Endometrial microvascular endothelial cells (primary cell): ENCODE data around the gene BRDT. TPM values are rescaled to one million over a fixed set of nuclear protein-coding genes. Genes with fewer than 3 reads are reported as not detected.

Experiments used
- in situ Hi-C: cut with HindIII; loops from 2 replicates; pipeline ENCODE4 v1.10.0; 2017; ENCODE audit warnings: low sequenced_read_pairs, low pct_unique_long_range_greater_than_20kb; ENCODE audit errors: inconsistent ontology term
- total RNA-seq: library from RNA; depleted of rRNA; stranded (reverse); fragments of >200 nt; gene quantifications from one replicate; pipeline ENCODE4 v1.2.3, GENCODE V29; 2015; ENCODE audit errors: inconsistent ontology term

The BRDT gene
- not detected for total RNA-seq

DNA sequence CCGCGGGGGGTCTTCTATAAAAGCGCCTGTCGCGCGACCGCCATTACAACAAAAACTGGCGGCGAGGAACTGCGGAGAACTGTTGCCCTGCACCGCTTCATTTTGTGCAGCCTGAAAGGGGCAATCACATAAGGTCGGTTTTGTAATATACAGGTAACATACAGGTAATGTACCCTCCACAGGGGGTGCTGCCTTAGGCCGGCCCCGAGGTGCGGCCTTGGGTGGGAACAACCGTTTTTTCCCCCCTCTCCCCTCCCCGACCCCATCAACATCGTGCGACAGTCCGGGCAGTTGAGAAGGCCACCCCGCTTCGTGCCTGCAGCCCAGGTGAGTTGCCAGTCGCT lies at the start of gene BRDT:
Gene BRDT (plus strand): TSS at position 46 of the 344 bp plus-strand sequence. CDS start 13,354 bp downstream, outside the sequence.
- in situ Hi-C loops: no loop called here

DNA sequence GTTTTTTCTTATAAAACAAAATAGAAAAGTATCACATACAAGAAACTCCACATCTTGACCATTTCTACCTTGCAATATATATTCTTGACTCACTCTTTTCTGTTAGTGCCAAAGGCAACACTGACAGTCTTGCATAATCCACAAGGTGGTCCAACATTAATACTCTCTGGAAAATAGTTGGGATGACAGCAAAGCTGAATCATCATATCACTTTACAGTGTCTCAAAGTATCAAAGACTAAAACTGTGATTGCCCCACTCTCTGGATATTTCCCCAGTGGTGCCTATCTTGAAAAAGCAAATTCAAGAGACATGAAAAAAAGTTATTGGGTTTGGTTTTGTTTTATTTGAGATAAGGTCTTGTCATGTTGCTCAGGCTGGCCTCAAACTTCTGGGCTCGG lies 48.6 kb upstream of the BRDT start:
- in situ Hi-C loops: no loop called here

DNA sequence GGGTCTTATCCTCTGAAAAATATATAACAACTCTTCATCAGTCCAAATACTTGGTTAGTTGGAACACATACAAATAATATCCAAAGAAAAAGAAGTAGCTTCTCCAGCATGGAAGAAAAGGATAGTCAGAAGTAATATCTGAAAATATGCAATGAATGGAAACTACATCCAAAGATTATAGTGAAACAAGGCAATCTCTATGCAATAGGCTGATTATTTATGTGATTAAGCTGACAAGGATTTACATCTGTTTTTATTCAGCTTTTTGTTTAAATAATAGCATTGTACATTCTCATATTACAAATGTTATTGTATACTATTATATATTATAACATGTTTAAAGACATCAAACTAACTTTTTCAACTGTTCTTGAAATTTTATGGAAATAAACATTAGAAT lies 48.0 kb upstream of the BRDT start:
- in situ Hi-C loops: no loop called here

DNA sequence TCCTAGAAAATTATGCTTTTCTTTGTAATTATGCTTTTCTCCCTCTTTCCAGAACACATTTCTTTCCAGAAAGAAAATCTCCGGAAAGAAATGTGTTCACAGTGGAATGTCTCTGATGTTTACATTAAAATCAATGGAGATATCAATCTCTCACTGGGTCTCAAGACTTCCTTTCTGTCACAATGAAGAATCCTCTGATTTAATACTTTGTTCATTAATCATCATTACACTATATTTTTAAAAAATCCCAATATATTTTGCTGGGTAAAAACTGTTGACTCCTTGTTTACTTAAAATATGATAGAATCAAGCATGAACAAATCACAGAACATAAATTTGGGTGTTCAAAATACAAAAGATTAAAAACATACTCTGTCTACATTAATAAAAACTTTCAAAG lies 36.9 kb upstream of the BRDT start:
- in situ Hi-C loops: no loop called here

DNA sequence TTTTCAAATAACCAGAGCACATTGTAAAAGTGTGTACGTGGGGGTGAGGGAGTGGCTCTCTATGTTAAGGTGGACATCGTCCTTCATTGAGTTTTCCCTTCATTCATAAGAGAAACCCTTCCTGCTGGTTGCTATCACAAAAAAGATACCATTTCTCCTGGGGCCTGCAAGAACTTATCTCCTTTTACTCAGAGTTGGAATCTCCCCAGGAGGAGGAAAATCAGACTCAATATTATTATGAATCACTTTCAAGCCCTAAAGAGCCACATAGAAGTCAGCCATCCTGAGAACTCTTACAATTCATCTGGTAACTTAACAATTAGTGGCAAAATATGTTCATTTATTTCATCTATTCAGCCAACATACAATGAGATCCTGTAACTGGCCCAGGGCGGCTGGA lies 36.2 kb upstream of the BRDT start:
- in situ Hi-C loops: no loop called here

DNA sequence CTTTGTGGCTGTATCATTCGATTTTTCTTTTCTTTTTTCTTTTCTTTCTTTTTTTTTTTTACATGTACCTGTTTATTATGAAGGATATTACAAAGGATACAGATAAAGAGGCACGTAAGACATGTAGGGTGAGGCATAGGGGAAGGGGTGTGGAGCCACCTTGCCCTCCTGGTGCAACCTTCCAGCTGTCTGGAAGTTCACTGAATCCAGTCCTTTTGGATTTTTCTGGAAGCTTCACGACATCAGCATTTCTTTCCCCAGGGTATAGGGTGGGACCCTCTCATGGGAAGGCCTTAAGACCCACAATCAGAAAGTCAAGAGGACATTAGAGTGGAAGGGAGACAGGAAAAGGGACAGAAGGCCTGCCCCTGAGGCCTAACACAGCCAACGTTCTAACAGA lies 33.2 kb upstream of the BRDT start:
- in situ Hi-C loops: no loop called here

DNA sequence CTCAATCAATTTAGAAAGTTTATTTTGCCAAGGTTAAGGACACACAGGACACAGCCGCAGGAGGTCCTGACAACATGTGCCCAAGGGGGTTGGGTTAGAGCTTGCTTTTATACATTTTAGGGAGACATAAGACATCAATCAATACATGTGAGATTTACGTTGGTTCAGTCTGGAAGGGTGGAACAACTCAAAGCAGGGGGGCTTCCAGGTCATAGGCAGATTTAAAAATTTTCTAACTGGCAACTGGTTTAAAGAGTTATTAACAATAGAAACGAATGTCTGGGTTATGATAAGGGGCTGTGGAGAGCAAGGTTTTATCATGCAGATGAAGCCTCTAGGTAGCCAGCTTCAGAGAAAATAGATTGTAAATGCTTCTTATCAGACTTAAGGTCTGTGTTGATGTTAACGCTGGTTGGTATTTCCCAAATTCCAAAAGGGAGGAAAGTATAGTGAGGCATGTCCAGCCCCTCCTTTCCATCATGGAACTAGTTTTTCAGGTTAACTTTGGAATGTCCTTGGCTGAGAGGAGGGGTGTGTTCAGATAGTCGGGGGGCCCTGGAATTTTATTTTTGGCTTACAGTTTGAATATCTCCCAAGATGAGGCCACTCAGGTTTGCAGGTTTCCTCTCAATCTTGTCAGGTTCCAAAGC lies 32.3 kb upstream of the BRDT start:
- in situ Hi-C loops: no loop called here

DNA sequence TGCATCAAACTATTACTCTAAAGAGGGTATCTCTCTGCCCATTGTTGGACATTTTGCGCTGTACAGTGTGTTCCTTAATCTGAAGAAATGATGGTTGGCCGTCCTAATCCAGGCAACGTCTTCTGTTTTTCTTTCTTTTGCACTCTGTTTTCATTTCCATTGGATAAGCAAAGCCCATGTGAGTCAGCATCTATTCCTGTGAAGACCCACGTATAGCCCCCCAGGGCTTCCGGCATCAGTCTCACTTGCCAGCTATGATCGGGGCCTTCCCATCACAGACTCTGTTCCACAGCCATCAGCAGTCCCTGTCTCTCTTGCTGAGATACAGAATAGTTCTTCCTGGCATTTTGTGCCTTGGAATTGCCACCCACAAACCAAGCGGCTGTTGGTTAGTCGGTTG lies 29.2 kb upstream of the BRDT start:
- in situ Hi-C loops: no loop called here

DNA sequence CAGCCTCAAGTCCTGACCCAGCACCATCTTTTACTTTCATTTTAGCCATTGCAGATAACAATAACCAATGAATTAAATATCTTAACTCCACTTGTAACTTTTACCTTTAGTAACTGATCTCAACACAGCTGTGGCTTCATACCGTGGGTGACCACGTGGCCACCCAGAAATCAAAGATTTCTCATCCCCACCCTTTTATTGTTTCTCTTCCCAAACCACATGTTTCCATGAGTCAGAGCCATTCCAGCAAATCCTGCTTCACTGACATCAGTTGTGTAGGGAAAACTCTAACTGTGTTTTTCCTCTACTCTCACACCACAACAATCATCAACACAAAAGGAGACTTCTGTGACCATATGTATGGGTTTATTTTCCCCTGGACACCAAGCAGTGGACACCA lies 25.1 kb upstream of the BRDT start:
- in situ Hi-C loops: no loop called here

DNA sequence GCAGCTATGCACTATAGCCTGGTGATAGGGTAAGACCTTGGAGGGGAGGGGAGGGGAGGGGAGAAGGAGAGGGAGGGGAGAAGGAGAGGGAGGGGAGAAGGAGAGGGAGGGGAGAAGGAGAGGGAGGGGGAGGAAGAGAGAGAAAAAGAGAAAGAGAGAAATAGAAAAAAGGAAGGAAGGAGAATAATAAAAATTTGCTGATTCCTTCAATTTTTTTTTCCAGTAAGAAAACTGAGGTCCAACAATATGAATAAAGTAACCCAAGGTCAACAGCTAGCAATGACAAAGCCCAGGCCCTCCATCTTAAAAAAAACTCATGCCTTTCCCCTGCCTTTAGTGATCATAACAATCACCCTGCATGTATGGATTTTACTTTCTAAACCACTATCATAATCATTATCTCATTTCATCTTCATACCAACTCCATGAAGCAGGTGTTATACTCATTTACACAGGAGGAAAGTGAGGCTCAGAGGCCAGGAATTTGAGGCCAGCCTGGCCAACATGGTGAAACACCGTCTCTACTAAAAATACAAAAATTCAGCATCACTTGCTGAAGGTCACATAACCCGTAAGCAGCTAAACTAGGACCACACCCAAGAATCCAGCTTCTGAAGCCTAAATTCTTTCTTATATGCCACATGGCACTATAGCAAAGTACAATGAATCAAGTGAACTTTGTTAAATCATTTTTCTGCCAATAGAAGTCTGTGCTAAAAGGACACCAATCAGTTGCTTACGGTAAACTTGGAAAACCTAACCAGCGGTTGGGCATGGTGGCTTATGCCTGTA lies 23.4 kb upstream of the BRDT start:
- in situ Hi-C loops: no loop called here

DNA sequence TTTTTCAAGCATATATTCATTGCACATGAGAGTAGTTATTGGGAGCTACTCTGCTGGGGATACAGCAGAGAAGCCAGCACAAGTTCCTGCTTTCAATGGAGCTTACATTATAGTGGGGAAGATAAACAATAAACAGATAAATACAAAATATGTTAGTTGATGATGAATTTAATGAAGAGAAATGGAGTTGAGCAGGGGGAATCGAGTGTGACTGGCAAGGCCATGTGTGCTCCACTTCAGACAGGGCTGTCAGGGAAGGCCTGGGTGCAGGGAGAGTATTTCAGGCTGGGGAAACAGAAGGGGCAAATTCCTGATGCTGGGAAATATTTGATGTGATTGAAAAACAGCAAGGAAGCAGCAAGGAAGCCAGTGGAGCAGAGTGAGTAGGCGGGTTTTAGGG lies 21.2 kb upstream of the BRDT start:
- in situ Hi-C loops: no loop called here

DNA sequence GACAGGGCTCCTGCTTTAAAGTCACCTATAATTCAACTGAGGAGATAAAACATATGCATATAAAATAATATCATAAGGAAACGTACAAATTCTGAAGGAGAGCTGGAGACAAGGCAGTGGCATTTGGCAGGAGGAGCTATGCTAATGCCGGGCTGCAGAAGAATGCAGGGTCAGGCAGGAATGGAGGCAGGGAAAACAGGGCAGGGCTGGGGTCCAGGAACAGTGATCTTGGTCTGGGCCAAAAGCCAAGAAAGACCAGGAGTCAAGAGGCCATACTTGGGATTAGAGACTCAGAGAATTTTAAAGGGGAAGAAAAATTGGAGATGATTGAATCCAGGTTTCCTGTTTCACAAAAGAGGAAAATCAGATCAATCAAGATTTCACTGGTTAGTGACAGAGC lies 20.0 kb upstream of the BRDT start:
- in situ Hi-C loops: no loop called here

DNA sequence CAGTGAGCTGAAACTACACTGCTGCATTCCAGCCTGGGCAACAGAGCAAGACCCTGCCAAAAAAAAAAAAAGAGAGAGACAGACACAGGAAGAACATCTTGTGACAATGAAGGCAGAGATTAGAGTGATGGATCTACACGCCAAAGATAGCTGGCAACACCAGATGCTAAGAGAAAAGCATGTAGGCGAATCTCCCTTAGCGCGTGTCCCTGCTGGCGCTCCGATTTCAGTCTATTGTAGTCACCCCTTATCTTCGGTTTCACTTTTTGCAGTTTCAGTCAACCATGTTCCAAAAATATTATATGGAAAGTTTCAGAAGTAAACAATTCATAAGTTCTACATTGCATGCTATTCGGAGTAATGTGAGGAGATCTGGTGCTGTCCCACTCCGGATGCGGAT lies 11.6 kb upstream of the BRDT start:
- in situ Hi-C loops: no loop called here

DNA sequence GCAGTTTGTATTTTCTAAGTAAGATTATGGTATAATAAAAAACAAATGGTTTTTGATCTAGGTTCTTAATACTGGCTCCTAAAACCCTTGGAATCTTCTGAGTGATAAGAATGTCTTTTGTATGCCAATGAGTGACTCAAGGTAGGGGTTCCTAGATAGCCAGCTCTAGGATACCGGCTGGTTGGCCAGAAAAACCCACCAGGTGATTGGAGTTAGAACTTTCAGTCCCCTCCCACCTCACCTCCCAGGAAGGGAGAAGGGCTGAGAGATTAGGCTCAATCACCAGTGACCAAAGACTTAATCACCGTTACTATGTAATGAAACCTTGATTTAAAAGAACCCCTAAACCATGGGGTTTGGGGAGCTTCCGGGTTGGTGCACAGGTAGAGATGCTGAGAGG lies 8.7 kb upstream of the BRDT start:
- in situ Hi-C loops: no loop called here

DNA sequence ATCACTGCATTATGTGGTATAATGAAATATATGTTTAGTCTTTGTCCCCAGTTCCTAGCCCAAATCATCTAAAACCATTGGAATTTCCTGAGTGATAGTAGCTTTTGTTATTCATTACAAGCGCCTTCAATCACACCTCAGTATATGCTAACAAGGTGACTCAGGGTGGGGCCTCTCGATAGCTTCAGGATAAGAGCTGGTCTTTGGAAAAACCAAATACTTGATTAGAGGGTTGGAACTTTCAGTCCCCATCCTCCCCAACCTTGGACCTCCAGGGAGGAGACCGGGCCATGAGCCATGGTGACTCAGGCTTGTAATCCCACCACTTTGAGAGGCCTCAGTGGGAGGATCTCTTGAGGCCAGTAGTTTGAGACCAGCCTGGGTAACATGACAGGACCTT lies 5.1 kb upstream of the BRDT start:
- in situ Hi-C loops: no loop called here

DNA sequence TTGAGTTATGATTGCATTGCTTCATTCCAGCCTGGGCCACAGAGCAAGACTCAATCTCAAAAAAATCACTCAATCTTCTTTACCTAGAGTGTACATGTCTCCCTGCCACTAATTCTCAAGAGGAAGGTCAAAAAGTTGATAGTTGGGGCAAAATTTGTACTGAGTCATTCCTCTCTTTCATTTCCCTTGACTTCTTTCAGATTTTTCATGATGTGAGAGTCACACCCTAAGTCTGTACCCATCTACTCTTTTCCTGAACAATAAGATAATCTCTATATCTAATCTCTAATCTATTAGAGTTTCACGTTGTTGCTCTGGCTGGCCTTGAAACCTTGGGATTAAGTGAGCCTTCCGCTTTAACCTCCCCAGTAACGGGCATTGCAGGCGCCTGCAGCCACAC lies 1.1 kb upstream of the BRDT start:
- in situ Hi-C loops: no loop called here

DNA sequence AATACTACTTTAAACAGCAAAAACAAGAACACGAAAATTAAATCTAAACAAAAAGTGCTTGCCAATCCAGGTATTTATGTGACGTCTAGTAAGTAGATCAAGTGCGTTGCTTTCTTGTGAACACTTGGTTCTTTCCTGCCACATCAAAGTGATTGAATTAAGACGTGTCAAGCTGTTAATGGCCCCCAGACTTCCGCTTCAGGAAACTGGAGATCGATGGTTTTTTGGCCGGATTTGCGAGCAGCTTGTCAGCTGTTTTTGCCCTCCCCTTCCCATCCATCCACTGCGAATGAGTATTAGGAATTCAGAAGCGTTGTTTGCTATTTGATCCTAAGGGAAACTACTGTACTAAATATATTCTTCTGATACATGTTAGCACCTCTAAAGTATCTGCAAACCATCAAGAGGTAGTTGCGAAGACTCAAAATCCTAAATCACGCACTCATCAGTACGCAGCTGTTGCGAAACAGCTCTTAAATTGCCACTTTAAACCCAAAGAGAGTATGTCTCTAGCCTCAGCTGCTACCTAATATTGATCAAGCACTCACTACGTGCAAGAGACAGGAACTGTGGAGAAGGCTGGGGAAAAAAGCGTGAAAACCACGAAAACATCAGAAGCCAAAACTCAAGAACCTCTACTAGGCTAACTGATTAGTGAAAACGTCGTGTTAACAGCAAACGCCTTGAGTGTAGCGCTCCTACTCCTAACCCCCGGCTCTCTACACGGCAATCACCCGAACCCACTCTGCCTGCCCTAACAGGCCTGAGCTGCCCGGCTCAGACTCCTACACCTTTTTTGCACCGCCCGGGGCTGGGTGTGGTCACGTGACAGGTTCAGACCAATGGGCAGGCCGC lies 473 bp upstream of the BRDT start:
- in situ Hi-C loops: no loop called here

DNA sequence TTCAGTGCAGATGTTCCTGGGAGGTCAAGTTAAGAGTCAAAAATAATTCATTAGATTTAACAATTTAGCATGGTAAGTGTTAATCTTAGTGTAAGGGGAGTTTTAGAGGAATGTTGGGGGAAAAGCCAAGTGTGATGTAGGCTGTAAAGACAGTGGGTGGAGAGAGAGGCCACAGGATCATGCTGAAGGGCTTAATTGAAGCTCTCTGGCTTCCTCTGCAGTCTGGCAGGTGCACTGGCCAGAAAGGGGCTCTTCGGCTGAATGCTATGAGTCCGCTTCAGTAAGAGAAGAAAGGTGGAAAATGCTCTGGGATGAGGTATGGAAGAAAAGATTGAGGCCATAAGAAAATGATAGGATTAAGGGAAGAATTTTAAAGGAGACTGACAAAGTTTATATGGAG lies 3.0 kb downstream of the BRDT start:
- in situ Hi-C loops: no loop called here

DNA sequence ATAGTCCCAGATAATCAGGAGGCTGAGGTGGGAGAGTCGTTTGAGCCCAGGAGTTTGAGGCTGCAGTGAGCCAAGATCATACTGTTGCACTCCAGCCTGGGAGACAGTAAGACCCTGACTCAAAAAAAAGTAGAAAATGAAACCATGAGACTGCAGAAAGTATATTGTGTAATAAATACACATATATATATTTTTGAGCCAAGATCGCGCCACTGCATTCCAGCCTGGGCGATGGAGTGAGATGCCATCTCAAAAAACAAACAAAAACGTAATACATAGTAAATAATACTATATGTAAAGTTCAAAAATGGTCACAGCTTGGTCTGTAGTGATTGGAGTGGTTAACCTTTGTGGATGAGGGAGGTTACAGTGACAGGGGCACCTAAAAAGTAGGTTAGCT lies 9.7 kb downstream of the BRDT start:
- in situ Hi-C loops: no loop called here

DNA sequence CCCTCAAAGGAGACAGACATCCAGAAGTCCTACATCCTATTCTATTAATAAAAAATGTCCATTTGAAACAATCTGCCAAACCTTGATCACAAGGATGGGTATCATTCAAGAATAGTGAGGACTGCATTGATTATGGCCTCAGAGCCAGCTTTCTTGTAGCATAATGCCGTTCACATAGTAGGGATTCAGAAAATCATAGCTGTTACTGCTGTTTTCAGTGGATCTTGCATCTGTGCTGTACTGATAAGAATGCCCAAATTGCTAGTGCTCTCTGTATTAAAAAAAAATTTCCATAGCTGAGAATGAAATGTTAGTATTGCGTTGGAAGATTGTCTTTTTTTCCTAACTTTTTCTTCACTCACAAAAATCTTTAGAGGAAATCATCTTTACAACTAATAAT lies 19.1 kb downstream of the BRDT start:
- in situ Hi-C loops: no loop called here
